HG03571 (cell line): ENCODE data around the gene AOPEP.
"Not testable (repeated sequence)": the region's sequence is repeated elsewhere in the genome, so short reads cannot be mapped to it uniquely, and the experiment has no call there.

Experiments used
- ATAC-seq: cut with Tn5 transposase; IDR thresholded peaks from one replicate; pipeline ENCODE4 v1.9.1; 2021; ENCODE audit not compliant: unreplicated experiment

The AOPEP gene

DNA sequence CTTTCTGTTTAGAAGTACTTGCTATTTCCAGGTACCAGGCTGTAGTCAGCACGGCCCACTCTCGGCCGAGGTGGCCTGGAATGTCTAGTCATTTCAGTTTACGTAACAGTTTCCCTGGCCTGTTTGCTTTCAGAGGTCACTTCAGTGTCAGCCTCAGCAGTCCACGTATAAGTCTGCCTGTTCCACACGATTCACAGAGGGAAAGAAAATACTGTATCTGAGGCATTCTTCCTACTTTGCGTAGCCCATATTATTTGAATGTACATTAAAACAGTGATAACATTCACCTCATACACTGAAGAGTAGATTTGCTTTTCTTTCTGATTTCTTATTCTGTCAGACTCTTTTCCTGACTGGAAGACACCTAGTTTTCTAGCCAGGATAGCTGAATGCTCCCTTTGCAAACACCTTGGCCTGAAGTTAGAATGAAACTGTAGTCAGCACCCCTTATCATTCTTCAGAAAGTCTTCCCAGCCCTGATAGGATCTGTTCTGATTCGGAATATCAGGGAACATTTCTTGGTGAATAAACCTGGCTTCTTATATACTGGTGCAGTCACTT lies 140.9 kb downstream of the AOPEP start:
- ATAC-seq, result no peak

DNA sequence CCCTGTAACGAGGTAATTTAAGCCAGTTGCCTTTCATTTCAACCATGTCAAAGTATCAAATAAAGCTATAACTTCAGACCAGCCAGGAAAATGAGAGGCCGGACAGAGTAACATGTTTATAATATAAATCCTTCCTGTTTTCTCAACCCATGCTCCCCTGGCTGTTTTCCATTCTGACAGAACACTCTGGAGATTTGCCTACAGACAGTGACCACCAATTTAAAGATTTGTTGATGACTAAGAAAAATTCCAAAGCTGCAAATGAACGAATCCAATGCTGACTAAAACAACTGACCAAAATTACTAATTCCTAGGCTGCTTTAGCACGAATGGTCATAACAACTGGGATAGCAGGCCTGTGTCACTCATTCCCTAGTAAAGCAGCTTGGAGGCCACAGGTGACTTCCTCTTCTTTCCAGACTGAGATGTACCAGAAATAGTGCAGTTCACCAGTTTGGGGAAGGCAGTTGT lies 141.4 kb downstream of the AOPEP start:
- ATAC-seq, result no peak

DNA sequence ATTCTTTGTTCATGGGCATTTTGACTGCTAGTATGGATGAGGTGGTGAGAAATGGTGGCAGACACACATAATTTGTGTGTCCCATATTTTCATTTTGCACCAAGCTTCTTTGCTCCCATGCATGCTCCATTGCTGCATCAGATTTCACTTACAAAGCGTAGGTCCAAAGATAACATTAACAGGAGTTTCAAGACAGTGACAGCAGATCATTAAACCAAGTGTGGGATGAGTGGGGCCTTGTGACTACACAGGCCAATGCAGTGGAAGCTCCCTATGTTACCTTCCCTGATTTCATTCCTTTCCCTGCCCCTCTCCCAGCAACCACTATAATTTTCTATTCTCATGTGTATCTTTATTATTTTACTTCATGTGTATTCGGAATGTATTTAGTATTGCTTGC lies 142.0 kb downstream of the AOPEP start:
- no peak for ATAC-seq

DNA sequence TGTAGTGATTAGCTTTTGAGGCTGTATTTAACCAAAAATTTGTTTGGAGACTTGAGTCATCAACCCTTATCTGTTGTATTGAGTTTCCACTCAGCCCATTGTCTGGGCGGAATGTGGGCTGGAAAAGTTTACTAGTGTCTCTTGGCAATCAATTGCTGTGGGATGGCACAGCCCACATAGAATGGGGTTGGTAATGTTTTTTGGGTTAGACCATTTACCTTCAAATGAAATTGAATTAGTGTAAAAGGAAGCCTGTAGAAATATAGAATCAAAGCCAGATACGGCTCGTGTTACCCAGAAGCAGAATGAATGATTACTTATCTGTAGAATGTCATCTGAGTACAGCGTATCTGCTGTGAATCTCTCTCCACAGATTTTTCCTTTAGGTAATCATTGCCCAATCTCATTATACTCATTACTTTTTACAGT lies 142.9 kb downstream of the AOPEP start:
- ATAC-seq, result no peak

DNA sequence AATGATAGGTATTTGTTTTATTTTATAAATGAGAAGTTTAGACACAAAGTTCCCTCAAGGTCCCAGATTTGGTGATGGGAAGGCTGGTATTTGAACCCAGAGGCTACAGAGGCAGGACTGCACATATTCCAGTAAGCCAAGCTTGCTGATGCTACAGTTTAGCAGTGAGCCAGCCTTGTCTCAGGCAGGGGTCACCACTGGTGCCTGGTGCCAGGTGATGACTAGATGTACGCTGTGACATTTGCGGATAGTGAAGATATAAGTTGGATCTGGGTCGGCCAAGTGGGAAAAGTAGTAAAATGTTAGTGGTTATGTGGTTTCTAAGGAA lies 143.9 kb downstream of the AOPEP start:
- no peak for ATAC-seq

DNA sequence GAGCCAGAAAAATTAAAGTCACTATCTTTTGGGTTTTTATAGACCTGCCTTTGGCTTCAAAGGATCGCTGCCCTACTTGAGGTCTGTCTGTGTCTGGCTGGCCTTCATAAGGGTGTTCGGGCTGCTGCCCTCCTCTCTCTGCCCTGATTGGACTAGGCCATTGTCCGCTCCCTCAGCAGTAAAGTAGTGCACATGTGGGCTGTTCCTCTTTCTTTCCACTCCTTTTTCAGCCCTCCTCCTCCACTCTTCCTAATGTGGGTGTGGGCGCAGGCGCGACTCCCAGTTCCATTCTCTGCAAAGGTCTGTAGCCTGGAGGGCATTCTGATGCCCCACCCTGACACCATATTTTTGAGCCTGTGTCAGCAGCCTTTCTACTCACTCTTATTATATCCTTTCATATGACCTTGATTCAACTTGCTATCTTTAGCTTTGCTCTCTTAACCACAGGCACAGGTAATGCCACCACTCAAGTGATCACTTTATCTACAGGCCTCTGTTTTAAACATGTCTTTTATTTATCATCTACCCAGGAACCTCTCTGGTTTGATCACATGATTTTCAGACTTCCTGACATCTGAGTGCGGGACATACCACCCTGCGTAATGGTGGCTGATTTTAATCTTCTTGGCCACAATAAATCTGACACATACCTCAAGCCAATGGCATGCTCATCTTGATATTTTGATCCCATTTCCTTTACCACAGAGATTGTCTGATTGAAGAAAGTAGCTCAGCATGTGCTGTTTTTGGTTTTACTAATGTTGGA lies 144.5 kb downstream of the AOPEP start:
- ATAC-seq, result no peak

DNA sequence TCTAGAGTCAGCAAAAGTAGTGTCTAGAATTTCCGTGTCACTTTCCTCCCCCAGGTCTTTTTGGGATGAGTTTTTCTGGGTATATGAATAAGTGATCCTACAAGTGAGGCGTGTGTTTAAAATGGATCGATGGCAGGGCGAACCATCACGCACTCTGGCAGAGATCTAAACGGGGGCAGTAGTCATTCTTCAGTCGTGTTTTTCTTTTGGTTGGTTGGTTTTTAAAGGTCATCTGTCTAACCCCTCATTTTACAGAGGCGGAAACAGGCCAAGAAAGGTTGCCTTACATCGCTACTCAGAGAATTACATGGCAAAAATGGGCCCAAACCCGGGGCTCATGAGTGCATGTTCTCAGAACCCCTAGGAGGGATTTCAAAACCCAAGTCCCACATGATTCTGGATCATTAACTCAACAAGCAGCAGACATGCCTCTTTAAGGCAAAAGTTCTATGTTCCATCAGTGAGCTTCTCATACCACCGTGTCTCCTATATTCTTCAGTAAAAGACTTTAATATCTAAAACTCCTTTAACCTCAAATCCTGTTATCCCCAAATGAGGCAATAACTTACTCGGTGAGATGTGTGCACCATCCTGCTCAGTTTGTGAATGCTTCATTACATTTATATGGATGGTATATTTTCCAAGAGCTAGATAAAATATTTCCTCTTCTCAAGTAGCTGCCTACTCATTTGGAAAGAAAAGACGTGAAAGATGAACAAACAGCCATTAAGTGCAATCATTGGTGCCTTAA lies 145.8 kb downstream of the AOPEP start:
- no peak for ATAC-seq

DNA sequence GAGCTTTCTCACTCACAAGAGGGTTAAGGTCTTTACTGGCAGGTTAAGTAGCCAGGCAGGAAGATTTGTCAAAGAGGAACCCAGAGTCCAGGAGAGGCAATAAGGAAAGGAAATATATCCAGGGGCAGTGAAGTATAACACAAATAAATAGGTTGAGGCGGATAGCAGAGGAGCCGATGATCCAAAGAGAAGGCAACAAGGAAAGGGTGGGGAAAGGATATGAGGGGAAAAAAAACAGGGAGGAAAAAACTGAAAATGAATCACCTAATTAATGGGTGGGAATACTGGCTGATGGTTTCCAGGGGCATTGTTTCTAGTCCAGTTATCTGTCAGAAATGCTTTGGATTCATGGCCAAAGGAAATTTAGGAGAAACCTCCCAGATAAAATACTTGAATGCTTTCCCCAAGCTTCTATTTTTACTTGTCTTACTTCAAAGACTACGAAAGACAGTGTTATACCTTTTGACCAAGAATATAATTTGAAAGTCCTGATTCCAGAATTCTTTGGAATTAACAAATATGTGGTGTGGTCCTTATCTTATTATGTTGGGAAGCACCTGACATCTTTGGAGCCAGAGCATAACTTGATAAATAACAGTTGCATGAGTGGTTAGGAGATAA lies 146.5 kb downstream of the AOPEP start:
- no peak for ATAC-seq

DNA sequence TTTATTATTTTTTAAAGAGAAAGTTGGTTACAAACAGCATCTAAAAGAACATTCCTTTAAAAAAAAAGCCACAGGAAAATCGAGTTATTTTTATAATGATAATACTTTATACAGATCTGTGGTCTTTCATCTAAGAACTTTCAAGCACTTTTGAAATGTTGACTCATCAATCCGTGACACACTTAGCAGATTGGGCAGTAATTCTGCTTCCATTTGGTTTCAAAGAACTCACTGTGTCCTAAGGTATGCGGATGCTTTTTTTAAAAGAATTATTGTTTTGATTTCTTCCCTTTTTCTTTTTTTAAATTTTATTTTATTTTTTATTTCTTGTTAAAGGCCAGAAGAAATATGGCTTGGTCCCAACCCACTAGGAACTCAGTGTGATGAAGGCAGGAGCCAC lies 147.8 kb downstream of the AOPEP start:
- no peak for ATAC-seq

DNA sequence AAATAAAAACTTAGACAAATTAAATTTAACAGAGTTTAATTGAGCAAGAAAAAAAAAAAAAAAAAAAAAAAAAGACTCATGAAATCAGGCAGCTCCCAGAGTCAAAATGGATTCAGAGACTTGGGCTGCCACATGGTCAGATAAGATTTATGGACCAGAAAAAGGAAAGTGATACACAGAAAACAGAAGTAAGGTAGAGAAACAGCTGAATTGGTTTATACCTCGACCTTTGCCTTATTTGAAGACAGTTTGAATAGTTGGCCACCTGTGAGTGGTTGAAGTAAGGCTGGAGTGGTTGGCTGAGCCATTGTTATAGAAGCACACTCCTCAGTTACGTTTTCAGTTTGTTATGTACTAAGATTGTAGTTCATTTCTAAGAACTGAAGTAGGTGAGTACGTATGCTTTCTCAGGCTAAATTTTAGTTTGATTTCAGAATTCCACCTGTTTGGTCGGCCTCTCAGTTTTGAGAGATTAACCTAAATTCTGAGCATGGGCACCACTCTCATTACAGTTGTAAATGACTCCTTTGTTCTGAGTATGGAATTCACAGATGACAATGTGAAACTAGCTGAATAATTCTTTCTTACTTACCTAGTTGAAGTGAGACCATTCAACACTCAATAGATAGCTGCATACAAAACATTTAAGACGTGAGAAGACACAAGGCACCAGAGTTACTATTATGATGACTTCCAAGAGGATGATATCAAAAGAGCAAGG lies 149.0 kb downstream of the AOPEP start:
- ATAC-seq, result no peak

DNA sequence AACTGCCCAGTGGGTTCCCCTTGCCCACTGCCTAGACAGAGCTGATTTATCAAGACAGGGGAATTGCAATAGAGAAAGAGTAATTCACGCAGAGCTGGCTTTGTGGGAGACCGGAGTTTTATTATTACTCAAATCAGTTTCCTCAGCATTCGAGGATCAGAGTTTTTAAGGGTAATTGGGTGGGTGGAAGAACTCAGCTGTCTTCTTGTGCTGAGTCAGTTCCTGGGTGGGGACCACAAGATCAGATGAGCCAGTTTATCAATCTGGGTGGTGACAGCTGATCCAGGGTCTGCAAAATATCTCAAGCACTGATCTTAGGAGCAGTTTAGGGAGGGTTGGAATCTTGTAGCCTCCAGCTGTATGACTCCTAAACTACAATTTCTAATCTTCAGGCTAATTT lies 152.3 kb downstream of the AOPEP start:
- not testable (repeated sequence) for ATAC-seq

DNA sequence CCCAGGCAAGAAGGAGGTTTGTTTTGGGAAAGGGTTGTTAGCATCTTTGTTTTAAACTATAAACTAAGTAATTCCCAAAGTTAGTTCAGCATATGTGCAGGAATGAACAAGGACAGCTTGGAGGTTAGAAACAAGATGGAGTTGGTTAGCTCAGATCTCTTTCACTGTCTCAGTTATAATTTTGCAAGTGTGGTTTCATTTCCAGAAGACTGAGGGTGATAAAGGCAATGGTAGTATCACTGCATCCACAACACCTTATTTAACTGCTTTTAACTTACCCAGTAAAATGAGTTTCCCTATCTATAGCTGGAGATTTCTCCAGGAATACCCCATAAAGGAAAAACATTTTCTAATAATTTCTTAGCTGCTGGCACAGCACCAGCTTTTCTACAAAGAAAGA lies 152.7 kb downstream of the AOPEP start:
- no peak for ATAC-seq

DNA sequence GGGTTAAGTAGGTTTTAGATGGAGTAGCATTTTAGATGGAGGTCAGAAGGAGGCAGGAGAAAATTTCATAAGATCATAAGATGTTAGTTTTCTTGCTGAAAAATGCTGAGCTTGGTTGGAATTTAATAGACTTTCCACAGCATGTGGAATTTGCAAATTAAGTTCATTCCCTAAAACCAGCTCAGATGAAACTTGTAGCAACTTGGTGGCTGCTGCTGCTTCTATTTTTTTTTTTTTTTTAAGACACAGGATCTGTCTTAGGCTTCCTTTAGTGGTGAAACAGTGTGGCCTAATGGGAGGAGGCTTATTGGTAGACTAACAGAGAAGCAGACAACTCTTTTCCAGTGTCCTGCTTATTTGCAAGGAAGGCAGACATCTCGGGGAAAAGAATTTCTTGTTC lies 154.5 kb downstream of the AOPEP start:
- ATAC-seq, result no peak

DNA sequence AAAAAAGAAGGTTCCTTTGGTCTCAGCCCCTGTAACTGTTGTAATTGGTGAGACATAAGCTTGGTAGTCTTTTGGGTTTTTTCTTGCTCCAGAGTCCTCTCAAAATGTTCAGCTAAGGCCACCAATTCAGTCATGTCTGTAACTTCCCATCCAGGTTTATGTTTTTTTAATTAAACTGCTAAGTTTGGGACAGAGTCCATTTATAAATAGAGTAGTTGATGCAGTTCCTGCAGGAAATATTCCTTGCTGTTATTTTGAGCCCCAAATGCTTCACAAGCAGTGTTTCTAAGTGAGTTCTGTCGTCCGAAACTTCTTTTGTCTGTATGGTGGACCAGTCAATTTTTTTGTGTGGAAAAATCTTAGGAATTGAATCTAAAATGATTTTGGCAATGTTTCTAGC lies 155.0 kb downstream of the AOPEP start:
- no peak for ATAC-seq

DNA sequence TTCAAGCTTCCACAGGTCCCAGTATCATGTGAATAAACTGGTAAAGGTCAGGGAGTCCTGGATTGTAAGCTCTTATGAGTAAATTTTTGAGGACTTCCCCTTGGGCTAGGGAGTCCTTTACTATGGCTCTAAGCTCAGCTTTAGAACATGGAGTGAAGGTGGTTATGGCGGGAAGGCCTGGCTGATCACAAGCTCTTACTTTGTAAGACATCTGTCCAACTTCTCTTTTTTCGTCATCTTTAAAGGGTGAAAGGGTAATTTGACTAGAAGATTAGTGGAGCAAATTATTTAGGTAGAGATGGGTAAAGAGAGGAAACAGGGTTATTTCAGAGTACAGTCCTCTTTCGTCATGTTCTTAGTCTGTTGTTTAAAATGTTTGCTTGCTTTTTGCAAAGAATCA lies 155.4 kb downstream of the AOPEP start:
- no peak for ATAC-seq

DNA sequence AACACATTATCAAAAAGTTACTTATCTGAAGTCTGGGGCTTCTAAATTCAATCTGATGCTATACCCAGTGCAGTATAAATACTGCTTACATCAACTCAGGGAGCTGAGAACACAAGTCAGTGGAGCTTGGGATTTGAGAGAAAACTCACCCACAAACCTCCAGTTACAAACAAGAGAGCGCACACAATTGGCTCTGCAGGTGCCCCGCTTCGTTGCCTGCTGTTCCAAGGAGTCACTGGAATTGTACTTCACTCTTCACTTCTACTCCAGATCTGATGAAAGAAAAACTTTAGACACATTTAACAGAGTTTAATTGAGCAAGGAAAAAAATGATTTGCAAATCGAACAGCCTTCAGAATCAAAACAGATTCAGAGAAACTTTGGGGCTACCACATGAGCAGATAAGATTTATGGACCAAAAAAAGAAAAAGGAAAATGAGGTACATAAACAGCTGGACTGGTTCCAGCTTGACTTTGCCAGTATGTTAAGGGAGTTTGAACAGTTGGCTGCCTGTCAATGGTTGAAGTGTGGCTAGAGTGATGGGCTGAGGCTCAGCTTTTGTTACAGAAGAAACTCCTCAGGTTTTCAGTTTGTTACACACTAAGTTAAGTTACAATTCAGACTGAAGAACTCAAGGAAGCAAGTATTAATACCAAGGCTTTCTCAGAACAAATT lies 156.6 kb downstream of the AOPEP start:
- ATAC-seq, result no peak

DNA sequence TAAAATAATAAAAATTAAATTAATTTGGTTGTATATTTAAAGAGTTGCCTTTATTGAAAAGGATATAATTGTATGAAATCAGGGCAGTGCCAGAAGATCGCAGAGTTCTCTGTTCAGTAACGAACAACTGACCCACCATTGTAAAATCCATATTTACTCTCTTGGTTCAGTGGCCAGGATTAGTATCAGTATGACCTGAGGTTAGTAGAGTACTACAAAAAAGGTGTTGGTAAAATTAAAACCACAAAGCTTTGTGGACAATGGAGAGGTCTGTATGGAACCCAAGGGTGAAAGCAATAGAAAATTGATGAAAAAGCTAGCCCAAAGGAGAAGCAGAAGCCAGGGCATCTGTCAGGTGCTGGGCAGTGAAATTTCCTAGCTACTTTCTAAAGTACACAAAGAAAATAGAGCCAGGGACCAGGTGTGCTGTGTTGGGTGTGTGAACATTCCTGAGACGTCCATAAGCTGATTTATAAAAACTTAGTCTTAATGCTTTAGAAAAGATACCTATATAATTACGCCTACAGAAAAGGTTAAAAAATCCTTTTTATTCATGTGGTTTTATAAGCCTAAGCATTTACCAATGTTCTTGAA lies 159.5 kb downstream of the AOPEP start:
- no peak for ATAC-seq

DNA sequence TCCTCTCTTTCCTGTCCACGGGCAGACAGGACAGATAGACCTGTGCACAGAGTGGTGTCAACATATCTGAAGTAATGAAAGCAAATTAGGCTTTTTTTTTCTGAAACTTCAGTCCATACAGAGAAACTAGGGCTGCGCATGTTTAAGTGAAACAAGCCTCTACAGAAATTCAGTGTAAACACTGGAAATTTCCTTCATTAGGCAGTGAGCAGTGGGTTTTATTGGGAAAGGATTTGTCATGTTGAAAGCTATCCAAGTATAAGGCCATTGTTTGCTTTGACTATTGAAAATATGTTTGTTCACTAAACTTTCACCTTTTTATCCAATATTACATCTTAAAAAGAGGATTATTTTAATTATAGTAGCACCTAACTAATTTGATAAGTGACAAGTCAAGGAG lies 161.2 kb downstream of the AOPEP start:
- ATAC-seq, result no peak

DNA sequence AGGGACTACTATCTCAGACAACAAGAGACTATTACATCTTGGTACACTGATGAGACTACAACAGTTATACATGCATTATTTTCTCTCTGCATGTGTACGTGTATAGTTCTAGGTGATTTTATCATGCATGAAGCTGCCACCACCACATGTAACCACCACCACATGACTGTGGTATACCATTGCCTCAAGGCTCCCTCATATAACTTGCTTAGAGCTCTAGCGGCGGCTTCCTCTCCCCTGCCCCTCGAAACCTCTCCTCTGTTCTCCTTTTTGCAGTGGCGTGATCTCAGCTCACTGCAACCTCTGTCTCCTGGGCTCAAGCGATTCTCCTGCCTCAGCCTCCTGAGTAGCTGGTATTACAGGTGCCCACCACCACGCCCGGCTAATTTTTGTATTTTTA lies 162.3 kb downstream of the AOPEP start:
- no peak for ATAC-seq

DNA sequence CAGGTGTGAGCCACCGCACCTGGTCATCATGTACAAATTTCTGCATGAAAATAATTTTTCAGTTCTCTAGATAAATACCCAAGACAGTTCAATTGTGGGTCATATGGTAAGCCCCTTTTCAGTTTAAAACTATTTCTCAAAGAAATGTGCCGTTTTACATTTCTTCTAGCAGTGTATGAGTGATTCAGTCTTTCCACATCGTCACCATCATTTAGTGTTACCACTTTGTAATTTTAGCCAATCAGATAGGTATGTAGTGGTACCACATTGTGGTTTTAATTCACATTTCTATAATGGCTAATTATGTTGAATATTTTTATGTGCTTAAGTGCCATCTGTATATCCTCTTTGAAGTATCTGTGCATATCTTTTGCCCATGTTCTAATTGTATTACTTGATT lies 163.1 kb downstream of the AOPEP start:
- no peak for ATAC-seq
